ENCODE results near the gene NKPD1.

NKPD1 gene

DNA sequence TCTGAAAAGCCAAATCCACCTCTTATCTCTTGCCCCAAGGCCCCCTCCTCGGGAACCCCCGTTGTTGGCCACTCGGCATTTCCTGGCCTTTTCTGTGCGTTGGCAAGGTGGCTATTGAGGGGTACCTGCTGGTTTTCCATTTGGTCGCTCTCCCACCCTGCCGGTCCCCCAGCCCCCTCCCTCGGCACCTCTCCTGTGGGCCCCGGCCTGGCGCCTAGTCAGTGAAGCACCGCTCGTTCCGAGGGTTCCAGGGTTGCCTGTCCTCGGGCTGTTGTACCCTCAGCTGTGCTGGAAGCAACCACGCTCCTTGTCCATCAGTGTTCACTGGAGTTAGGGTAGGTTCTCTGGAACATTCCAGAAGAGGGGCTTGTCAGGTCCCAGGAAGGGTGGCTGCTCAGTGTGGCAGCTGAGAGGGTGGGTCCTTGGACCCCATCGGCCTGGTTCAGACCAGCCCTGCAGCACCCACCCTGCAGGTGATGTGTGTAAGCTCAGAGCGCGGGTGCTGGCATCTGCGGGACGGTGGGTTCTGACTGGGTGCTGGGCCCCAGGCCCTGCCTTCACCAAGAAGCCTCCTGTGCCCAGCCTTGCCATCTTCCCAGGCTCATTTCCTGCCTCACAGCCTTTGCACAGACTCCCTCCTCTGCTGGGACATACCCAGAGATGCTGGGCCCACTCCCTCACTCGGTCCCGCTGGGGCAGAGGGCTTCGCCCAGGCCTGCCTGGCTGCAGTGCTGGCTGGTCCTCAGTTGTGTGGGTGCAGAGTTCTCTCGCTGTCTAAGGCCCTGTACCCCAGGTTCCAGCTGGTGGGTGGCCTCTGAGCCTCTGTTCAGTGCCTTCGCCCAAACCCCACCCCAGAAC, 21.3 kb downstream of the NKPD1 start:
- no peak for DNase-seq

- no peak for DNase-seq
These were observed 22.5 kb downstream of the NKPD1 start for GRCh38 chr19:45138303-45138751.

- no peak for DNase-seq
These were observed 23.5 kb downstream of the NKPD1 start for GRCh38 chr19:45137179-45137761.

- DNase-seq: no peak
These were observed 24.1 kb downstream of the NKPD1 start for GRCh38 chr19:45136507-45137178.

DNA sequence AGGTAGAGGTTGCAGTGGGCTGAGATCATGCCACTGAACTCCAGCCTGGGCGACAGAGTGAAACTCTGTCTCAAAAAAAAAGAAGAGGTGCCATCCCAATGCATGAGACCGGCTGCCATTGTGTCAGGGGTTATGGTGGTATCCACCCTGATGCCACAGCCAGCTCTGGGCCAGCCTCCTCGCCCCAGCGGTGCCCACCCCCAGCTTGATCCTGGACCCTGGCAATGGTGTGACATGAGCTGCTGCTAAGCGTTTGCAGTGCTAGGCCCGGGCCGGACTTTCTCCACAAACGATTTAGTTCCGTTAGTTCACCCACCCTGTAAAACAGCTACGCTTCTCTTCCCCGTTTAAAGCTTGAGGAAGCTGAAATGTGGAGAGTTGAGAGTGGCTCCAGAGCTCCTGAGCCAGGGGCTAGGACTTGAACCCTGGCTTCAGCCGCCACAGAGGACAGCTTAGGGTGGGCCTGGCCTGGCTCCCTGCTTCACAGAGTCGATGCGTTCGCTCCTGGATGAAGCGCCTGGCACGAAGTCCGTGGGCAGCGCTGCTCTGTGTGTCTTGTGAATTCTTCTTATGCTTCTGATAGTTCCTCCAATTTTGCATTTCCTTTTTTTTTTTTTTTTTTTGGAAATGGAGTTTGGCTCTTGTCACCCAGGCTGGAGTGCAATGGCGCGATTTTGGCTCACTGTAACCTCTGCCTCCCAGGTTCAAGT, 25.5 kb downstream of the NKPD1 start:
- no peak for DNase-seq

DNA sequence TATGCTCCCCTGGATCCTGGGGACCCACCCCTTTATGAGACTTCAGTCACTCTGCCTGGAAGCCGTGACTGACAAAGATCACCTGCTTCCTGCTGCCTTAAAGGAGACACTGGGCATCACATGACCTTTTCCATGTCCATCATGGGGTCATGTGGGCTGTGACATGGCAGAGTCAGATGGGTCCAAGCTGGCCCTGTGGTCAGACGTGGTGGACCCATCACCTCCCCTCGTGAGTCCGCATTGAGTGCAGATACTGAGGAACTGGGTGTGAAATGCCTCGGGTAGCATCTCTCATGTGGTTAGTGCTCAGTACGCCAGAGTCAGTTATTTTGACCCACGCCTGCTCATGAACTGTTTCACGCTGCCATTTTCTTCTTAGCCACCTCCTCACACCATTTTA, 27.1 kb downstream of the NKPD1 start:
- DNase-seq: no peak

DNA sequence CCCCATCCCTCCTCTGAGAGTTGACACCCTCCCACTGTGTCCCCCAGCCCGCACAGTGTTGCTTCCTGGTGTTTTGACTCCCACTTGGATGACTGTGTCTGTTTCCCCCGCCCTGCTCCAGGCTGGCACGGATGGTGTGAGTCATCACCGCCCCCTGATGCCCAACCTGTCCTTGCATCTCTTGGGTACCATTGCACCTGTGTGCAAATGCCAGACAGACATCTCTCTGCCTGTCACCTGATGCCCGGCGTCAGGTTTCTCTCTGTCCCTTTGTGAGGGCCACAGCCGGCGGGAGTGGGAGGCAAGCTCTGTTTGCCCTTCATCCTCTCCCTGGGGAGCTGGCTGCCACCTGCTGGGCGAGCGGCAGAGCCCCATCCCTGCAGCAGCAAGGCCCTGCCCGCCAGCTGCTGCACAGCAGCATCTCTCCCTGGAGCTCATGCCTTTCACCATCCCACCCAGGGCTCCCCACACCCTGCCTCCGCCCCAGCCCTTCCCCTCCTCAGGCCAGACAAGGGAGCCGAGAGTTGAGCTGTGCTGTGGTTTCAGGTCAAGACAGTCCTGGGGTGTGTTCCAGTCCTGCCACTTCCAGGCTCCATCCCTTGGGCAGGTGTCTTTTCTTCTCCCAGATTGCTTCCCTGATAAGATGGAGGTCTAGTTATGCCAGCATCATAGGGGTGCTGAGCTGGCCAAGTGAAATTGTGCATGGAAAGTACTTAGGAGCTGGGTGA, 29.7 kb downstream of the NKPD1 start:
- DNase-seq: peak; percentile 97

DNA sequence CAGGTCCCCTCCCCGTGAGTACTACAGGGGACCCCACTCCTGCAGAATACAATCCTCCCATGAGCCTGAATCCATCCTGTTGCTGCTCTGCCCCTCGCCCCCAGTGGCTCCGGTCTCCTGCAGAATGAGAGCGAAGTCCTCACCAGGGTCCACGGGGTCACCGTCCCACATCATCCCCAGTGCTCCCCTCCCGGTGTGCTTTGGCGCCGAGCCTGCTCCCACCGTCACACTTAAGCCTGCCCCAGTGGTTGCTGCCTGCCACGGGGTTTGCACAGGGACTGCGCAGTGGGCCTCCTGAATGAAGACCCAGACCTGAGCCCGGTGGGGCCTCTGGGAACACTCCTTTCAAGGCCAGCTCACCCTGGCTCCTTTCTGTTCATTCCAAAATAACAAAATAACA, 30.5 kb downstream of the NKPD1 start:
- DNase-seq: no peak

DNA sequence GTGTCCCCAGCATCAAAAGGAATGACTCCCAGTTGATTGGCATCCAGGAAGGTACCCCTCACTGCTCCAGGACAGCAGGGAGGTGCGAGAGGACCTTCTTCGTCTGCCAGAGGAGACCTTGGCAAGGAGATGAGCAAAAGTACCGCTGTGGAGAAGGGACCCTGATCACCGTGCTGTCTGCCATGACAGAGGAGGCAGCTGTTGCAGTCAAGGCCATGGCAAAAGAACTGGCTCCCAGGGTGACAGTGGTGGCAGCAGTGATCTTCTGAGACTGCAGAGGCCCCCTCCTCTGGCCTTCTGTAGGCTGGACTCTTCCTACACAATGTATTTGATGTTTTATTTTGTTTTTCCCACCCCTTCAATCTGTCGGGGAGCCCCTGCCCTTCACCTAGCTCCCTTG, 32.0 kb downstream of the NKPD1 start:
- DNase-seq: no peak

GRCh38 chr19:45128146-45128545, 32.6 kb downstream of the NKPD1 start:
- peak; percentile 33 for DNase-seq

DNA sequence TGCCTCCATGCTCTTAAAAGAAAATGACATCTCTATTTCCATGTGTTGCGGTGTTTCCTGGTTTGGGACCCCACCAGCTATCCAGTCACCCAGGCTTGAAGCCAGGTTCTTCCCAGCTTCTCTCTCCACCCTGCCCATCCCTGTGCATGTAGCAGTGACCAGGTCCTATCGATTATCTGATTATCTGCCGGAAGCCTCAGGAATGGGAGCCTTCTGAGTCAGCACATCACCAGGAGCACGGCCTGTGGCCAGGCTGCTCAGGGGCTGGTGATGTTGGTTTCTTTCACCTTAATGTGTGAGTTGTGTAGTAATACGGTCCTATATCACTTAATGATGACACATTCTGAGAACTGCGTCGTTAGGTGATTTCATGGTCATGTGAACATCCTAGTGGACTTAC, 34.1 kb downstream of the NKPD1 start:
- no peak for DNase-seq

GRCh38 chr19:45125975-45126493, 34.7 kb downstream of the NKPD1 start:
- DNase-seq: peak; percentile 29

GRCh38 chr19:45125360-45125759, 35.4 kb downstream of the NKPD1 start:
- DNase-seq: no peak

- DNase-seq: no peak
These were observed 36.8 kb downstream of the NKPD1 start for GRCh38 chr19:45124021-45124420.

- DNase-seq: peak; percentile 17
These were observed 37.3 kb downstream of the NKPD1 start for GRCh38 chr19:45123440-45123850.

DNA sequence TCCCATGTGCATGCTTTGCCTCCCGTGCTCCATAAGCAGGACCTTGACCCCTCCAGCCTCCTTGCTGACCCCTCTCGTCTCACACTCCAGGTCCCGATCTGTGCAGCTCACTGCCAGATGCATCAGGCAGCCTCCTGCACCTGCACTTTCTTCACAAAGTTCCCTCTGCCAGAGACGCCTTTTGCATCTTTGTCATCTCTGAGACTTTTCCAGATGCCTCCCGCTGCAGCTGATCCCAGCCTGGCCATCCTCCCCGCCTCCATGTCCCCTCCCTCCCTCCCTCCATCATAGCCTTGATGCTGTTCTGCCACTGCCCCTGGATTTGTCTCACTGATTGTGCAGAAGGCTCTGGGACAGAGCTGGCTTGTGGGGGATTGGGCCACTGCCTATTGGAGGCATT, 38.0 kb downstream of the NKPD1 start:
- no peak for DNase-seq

GRCh38 chr19:45121827-45122345, 38.9 kb downstream of the NKPD1 start:
- DNase-seq: no peak

DNA sequence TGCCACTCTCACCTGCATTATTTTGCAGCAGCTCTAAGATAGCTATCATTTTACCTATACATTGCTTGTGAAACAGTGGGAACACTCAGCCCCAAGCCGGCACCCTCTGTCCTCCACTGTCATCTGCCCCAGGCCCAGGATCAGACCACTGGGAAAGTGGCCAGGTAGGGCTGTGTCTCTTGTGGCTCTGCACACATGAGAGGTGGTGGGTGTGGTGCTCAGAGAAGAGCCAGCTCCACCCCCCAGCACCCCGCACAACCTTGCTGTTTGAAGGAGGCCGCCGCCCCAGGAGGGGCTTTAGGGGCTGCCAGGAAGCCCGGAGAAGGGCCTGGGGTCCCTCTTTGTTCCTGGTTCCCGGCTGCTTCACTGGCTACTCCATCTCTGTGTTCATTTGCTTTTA, 41.2 kb downstream of the NKPD1 start:
- no peak for DNase-seq

DNA sequence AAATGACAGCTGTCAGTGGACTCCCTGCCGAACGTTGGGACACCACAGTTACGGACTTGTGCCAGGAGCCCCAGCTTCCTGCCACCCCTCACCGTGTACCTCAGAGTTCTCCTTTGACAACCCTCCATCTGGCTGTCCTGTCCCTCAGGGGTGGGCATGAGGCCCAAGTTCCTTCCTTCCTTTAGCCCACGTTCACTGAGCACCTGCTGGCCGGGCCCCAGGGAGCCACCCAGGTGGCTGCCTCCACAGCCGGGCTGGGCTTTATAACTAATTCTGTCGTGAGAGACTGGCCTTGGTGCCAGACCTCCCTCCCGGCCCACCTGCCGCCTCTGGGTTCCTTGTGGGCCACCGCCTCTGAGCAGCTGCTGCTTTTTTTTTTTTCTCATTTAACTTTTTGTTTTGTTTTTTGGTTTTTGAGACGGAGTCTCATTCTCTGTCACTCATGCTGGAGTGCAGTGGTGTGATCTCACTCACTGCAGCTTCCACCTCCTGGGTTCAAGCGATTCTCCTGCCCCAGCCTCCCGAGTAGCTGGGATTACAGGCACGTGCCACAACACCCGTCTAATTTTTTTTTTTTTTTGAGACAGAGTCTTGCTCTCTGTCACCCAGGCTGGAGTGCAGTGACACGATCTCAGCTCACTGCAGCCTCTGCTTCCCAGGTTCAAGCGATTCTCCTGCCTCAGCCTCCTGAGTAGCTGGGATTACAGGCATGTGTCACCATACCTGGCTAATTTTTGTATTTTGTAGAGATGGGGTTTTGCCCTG, 42.0 kb downstream of the NKPD1 start:
- DNase-seq: peak; percentile 33

DNA sequence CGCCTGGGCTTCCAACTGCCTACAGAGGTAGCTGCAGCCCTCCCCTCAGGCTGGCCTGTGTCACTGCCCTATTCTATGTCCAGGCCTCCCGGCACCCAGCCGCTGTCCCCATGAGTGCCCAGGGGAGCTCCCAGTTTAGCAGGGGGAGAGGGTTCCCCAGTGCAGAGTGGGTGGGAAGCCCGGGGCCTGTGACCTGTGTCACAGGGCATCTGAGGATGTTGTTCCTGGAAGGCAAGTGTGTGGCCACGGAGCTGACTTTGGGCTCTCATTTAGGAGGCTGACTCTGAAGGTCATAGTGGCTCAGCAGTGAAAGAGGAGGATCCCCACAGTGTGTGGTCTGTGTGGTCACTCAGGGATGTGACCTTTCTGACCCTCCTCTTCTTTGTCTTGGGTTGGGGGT, 42.7 kb downstream of the NKPD1 start:
- no peak for DNase-seq

DNA sequence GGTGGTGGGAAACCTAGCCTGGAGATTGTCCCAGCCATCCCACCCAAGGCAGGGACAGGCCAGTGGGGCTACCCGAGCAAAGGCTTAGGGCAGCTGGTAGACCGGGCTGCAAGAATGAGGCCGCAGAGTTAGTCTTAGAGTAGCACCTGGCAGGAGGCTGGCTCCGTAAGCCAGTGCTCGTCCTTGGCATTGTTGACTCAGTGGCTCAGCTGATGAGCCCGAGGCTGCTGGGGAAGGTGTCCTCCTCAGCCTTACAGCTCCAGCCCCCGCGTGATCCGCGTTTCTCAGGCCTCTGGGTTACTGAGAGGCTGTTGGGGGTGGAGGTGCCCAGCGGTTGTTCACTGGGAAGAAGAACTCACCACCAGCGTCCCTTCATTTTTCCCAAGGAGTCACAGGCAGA, 43.1 kb downstream of the NKPD1 start:
- peak; percentile 40 for DNase-seq
